Measurements from ENCODE around the gene PTGES. TPM values are rescaled to one million over a fixed set of nuclear protein-coding genes. Genes with fewer than 3 reads are reported as not detected.

The PTGES gene
- total RNA-seq, 1 experiment from 2014 or later, result 17.2 TPM

GRCh38 chr9:129768486-129768885 lies 15.6 kb upstream of the PTGES start:
- Histone ChIP-seq H3K36me3 (ENCODE audit: control insufficient read depth in 1 of 2, insufficient read depth in 2 of 2, low read length in 2 of 2) (no peaks in the 10 kb centered on the region), H3K4me2 (ENCODE audit: low read length) (no peak overlapping the region), H3K79me2 (ENCODE audit: insufficient read depth, low read length) (no peaks in the 10 kb centered on the region), H2AFZ (ENCODE audit: low read depth, low read length, poor library complexity, severe bottlenecking) (no peak overlapping the region), H4K20me1 (ENCODE audit: insufficient read depth) (no peaks in the 10 kb centered on the region), H3K9ac (ENCODE audit: low read length) (no peak overlapping the region), H3K9me3 (ENCODE audit: control insufficient read depth in 1 of 2, insufficient read depth in 1 of 2, low read depth in 1 of 2, low read length in 2 of 2) (no peaks in the 10 kb centered on the region), H3K27ac (ENCODE audit: low read depth, low read length) (no peak overlapping the region), H3K4me3 (replicated peaks in 1 of 2; ENCODE audit: low read depth in 1 of 2, low read length in 2 of 2) (no peak overlapping the region), H3K27me3 (ENCODE audit: insufficient read depth, low read length) (no peaks in the 10 kb centered on the region), H3K4me1 (ENCODE audit: control insufficient read depth in 1 of 2, insufficient read depth in 2 of 2, low read length in 2 of 2) (peaks cover 2 to 6% of the 10 kb centered on the region in 2 experiments), H3K9me2 (ENCODE audit: insufficient read depth) (no peaks in the 10 kb centered on the region)
- TF ChIP-seq SP1 (IDR thresholded peaks at IDR 0.05; ENCODE audit: low read depth) (no peak), JUND (IDR thresholded peaks at IDR 0.05) (no peak), ZBTB33 (IDR thresholded peaks at IDR 0.05; ENCODE audit: extremely low read depth, insufficient replicate concordance, low read length) (no peak), REST (IDR thresholded peaks at IDR 0.05; ENCODE audit: low read depth) (no peak), SRF (IDR thresholded peaks at IDR 0.05; ENCODE audit: low read depth) (no peak), CBX3 (IDR thresholded peaks at IDR 0.05; ENCODE audit: low read depth) (no peak), EGR1 (IDR thresholded peaks at IDR 0.05; ENCODE audit: low read depth) (no peak), POLR2A (IDR thresholded peaks at IDR 0.05; ENCODE audit: borderline replicate concordance, extremely low read depth, insufficient read depth, insufficient read length) (no peak), ZFX (IDR thresholded peaks at IDR 0.05) (no peak), ZNF274 (IDR thresholded peaks at IDR 0.05; ENCODE audit: low read depth, low read length) (no peak), CEBPB (IDR thresholded peaks at IDR 0.05; ENCODE audit: low read depth) (no peak)
- TF ChIP-seq, protein P1, sequence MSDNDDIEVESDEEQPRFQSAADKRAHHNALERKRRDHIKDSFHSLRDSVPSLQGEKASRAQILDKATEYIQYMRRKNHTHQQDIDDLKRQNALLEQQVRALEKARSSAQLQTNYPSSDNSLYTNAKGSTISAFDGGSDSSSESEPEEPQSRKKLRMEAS (IDR thresholded peaks at IDR 0.05), result no peak
- BruUV-seq (replicated peaks), result no TSS peak
- ATAC-seq, result no peak
- CTCF ChIA-PET, result interaction anchor here (1.2 kb wide), 1 partner anchor 42 kb away, joined by 3 read pairs; no protein-coding TSS in a partner anchor
- RAD21 ChIA-PET (ENCODE audit: low non-redundant PET in 1 of 2, low total read pairs in 2 of 2, uncharacterized antibody in 2 of 2, unreplicated experiment in 2 of 2), result no interaction called here
- intact Hi-C loops (cut with micrococcal nuclease), result no loop called here
- POLR2A ChIA-PET, result no interaction called here
- DNase-seq (ENCODE audit: low read depth, low spot score), result no peak

All from HCT116 (cell line).